ENCODE measurements around the gene PTPRD.

DNA sequence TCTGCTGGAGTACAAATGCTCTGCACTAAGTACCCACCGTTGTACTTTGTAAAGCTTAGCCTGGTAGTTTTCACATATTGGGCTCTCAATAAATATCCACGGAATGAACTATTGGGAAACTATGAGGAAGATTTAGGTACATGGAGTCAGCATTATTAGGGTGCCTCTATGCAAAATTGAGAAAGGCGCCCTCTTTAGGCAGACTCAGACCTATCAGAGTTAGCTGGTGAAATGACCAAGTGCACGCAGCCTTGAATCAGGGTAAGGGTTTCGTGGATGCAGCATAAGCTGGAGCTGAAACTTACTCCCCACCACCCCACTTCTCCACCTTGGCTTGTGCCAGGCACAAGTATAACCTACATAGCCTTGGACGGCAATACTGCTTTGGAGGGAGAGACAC is 1634.5 kb downstream of the PTPRD start:
- TF ChIP-seq YY1 (IDR thresholded peaks at IDR 0.05; ENCODE audit: insufficient read depth, insufficient read length): no peak
- no peak for TF ChIP-seq ZNF274 (IDR thresholded peaks at IDR 0.05; ENCODE audit: low read depth, low read length)
- TF ChIP-seq SUZ12 (IDR thresholded peaks at IDR 0.05; ENCODE audit: extremely low read depth, insufficient read depth, insufficient read length): no peak
